SU-DHL-6 (cell line): ENCODE data around the gene EXOC4.

Experiments used
- H2AFZ ChIP-seq: fragments of 200-600 bp; sonication (generic); 2 replicates; pipeline ENCODE4 v1.6.1; 2014; ENCODE audit warnings: low read depth, mild to moderate bottlenecking, moderate library complexity, mixed read lengths, antibody characterized with exemption, low read length; ENCODE audit not compliant: severe bottlenecking
- H3F3A ChIP-seq: fragments of 200-600 bp; shearing (Covaris generic); 2 replicates; pipeline ENCODE4 v1.6.0; 2016; ENCODE audit warnings: antibody characterized with exemption, mild to moderate bottlenecking; ENCODE audit not compliant: insufficient read depth
- H3K27ac ChIP-seq: fragments of 200-600 bp; sonication (generic); 2 replicates; pipeline ENCODE4 v1.5.1; 2016; ENCODE audit warnings: low read depth, mild to moderate bottlenecking, low read length, moderate library complexity, mixed read lengths
- H3K27me3 ChIP-seq: fragments of 200-600 bp; sonication (generic), shearing (Covaris generic); 2 replicates; pipeline ENCODE4 v1.6.0; 2014; ENCODE audit warnings: mild to moderate bottlenecking, low read length
- H3K36me3 ChIP-seq: fragments of 200-600 bp; sonication (generic); 2 replicates; pipeline ENCODE4 v1.6.1; 2014; ENCODE audit warnings: mild to moderate bottlenecking, low read length, mixed read lengths
- H3K4me2 ChIP-seq: fragments of 300-600, 200-600 bp; shearing (Covaris generic), sonication (generic); 2 replicates; pipeline ENCODE4 v1.6.0; 2014; ENCODE audit warnings: low read length, low read depth, mild to moderate bottlenecking; ENCODE audit not compliant: poor library complexity, severe bottlenecking
- H3K4me3 ChIP-seq: fragments of 200-600 bp; sonication (generic); 2 replicates; pipeline ENCODE4 v1.5.1; 2014; ENCODE audit warnings: antibody characterized with exemption, low read length, mild to moderate bottlenecking, mixed read lengths; ENCODE audit not compliant: insufficient read depth, poor library complexity, severe bottlenecking
- H3K79me2 ChIP-seq: fragments of 200-600 bp; sonication (generic); 2 replicates; pipeline ENCODE4 v1.6.1; 2014; ENCODE audit warnings: mild to moderate bottlenecking, low read length, moderate library complexity; ENCODE audit not compliant: insufficient read depth
- H3K9ac ChIP-seq: fragments of 200-600 bp; sonication (generic); 2 replicates; pipeline ENCODE4 v1.7.0; 2014; ENCODE audit warnings: mild to moderate bottlenecking, low read length
- H3K9me2 ChIP-seq: fragments of 200-600 bp; sonication (generic); replicated peaks from 2 replicates; pipeline ENCODE4 v1.6.1; 2014; ENCODE audit warnings: low read length; ENCODE audit not compliant: insufficient read depth
- H3K9me3 ChIP-seq: fragments of 200-600 bp; sonication (generic); 2 replicates; pipeline ENCODE4 v1.6.1; 2014; ENCODE audit warnings: low read length, mixed read lengths; ENCODE audit not compliant: insufficient read depth
- H4K20me1 ChIP-seq: fragments of 200-600 bp; sonication (generic); 2 replicates; pipeline ENCODE4 v1.6.1; 2014; ENCODE audit warnings: low read depth, mild to moderate bottlenecking, antibody characterized with exemption, low read length, moderate library complexity, mixed read lengths
- CTCF ChIP-seq: fragments of 200-600 bp; sonication (generic); IDR thresholded peaks from one replicate; pipeline ENCODE4 v1.5.1; 2017; ENCODE audit warnings: antibody characterized with exemption, mild to moderate bottlenecking, low read length, moderate library complexity; ENCODE audit not compliant: insufficient read depth, poor library complexity, severe bottlenecking
- EZH2phosphoT487 ChIP-seq: fragments of 200-600 bp; sonication (generic), shearing (Covaris generic); conservative IDR thresholded peaks from 2 replicates; pipeline ENCODE4 v1.6.1; 2018; ENCODE audit warnings: mild to moderate bottlenecking, antibody characterized with exemption, low read length, moderate library complexity, mixed read lengths

The EXOC4 gene

GRCh38 chr7:133530682-133531081, 277.8 kb downstream of the EXOC4 start:
- no peak overlapping the region for H2AFZ ChIP-seq
- no peaks in the 10 kb centered on the region for H3K9me2 ChIP-seq
- no peak overlapping the region for H3K9ac ChIP-seq
- H3F3A ChIP-seq: no peaks in the 10 kb centered on the region
- no peak overlapping the region for H3K27ac ChIP-seq
- no peak overlapping the region for H3K4me2 ChIP-seq
- no peaks in the 10 kb centered on the region for H3K79me2 ChIP-seq
- no peaks in the 10 kb centered on the region for H3K27me3 ChIP-seq
- no peak overlapping the region for H3K4me3 ChIP-seq
- H3K9me3 ChIP-seq: no peaks in the 10 kb centered on the region
- TF ChIP-seq EZH2phosphoT487 (no peak), CTCF (no peak)
- no peaks in the 10 kb centered on the region for H3K36me3 ChIP-seq
- H4K20me1 ChIP-seq: no peaks in the 10 kb centered on the region

- Histone ChIP-seq H3K4me2 (no peak overlapping the region), H4K20me1 (no peaks in the 10 kb centered on the region), H3K9me2 (no peaks in the 10 kb centered on the region), H3K4me3 (no peak overlapping the region), H3K9me3 (no peaks in the 10 kb centered on the region), H3K36me3 (no peaks in the 10 kb centered on the region), H3K27ac (no peak overlapping the region), H3K9ac (no peak overlapping the region), H3K79me2 (no peaks in the 10 kb centered on the region), H2AFZ (no peak overlapping the region), H3K27me3 (no peaks in the 10 kb centered on the region), H3F3A (no peaks in the 10 kb centered on the region)
- TF ChIP-seq EZH2phosphoT487: no peak
- no peak for TF ChIP-seq CTCF
Measured at GRCh38 chr7:133534816-133535215, 281.9 kb downstream of the EXOC4 start.

- no peaks in the 10 kb centered on the region for H3K79me2 ChIP-seq
- H3K9ac ChIP-seq: no peak overlapping the region
- no peaks in the 10 kb centered on the region for H3F3A ChIP-seq
- H3K9me2 ChIP-seq: no peaks in the 10 kb centered on the region
- no peak overlapping the region for H3K4me2 ChIP-seq
- H3K4me3 ChIP-seq: no peak overlapping the region
- H3K36me3 ChIP-seq: no peaks in the 10 kb centered on the region
- no peaks in the 10 kb centered on the region for H3K9me3 ChIP-seq
- no peak overlapping the region for H3K27ac ChIP-seq
- TF ChIP-seq CTCF (no peak), EZH2phosphoT487 (no peak)
- no peaks in the 10 kb centered on the region for H4K20me1 ChIP-seq
- no peak overlapping the region for H2AFZ ChIP-seq
- H3K27me3 ChIP-seq: no peaks in the 10 kb centered on the region
Measured at GRCh38 chr7:133535308-133535707, 282.4 kb downstream of the EXOC4 start.
